A549 (cell line): ENCODE results near the gene ALDH1A1. TPM values are rescaled to one million over a fixed set of nuclear protein-coding genes. Genes with fewer than 3 reads are reported as not detected.

ENCODE experiments used
- ATAC-seq, 2 experiments: fragments of 200-7000 bp in 1 of 2; fragments of >200 bp in 1 of 2; cut with Nextera tagmentation in 1 of 2; cut with Tn5 transposase in 1 of 2; 3 replicates each; pipeline versions ENCODE4 v1.8.0 to v1.9.1; 2018 to 2020; ENCODE audit warnings: mild to moderate bottlenecking in 1 of 2, moderate library complexity in 1 of 2
- CTCF ChIA-PET: fragments of 300-600 bp; sonication (Branson Sonifier 250); formaldehyde crosslinking; extraction: SDS; loops from one replicate; lab custom pipeline; 2021; ENCODE audit warnings: antibody characterized with exemption, inconsistent platforms; lab: Yijun Ruan, JAX
- POLR2A ChIA-PET: fragments of 350-600 bp; formaldehyde crosslinking; extraction: SDS; loops from one replicate; lab custom pipeline; 2021; ENCODE audit warnings: antibody characterized with exemption, inconsistent platforms; lab: Yijun Ruan, JAX
- DNase-seq, 2 experiments: peaks; one replicate each; pipeline versions ENCODE4 v3.0.0 to v3.0.0-alpha.2; 2011 to 2016; ENCODE audit warnings: low read depth in 1 of 2, low spot score in 1 of 2
- FAIRE-seq: peaks from 2 replicates; lab custom pipeline; 2011; peaks lifted over from hg19 to GRCh38; lab: Jason Lieb, UNC
- H3K27ac ChIP-seq, 2 experiments: fragments of >200 bp; sonication (Bioruptor Twin); formaldehyde crosslinking; 3 replicates each; pipeline ENCODE4 v1.5.1; 2016 to 2017
- H3K4me1 ChIP-seq: fragments of >200 bp; sonication (Bioruptor Twin); formaldehyde crosslinking; 3 replicates; pipeline ENCODE4 v1.6.1; 2016
- H3K4me2 ChIP-seq: fragments of >200 bp; sonication (Bioruptor Twin); formaldehyde crosslinking; 3 replicates; pipeline ENCODE4 v1.6.1; 2016
- H3K4me3 ChIP-seq: fragments of >200 bp; sonication (Bioruptor Twin); formaldehyde crosslinking; 3 replicates; pipeline ENCODE4 v1.5.1; 2016
- H3K9me3 ChIP-seq: fragments of >200 bp; sonication (Bioruptor Twin); formaldehyde crosslinking; 3 replicates; pipeline ENCODE4 v1.6.1; 2016
- BCL3 ChIP-seq: fragments of >200 bp; sonication (Bioruptor Twin); formaldehyde crosslinking; IDR thresholded peaks from 3 replicates; pipeline ENCODE4 v1.6.1; 2016
- CBX2 ChIP-seq: fragments of 200-600 bp; sonication (generic); IDR thresholded peaks from 2 replicates; pipeline ENCODE4 v1.6.1; 2016; ENCODE audit warnings: low read depth, mild to moderate bottlenecking, borderline replicate concordance
- CBX8 ChIP-seq: fragments of 200-600 bp; sonication (generic); IDR thresholded peaks from 2 replicates; pipeline ENCODE4 v1.6.1; 2016
- CEBPB ChIP-seq, 2 experiments: fragments of >200 bp in 1 of 2; sonication (Bioruptor Twin) in 1 of 2; formaldehyde crosslinking in 1 of 2; IDR thresholded peaks; 2 replicates each; pipeline ENCODE4 v1.6.1; 2012 to 2016
- CHD2 ChIP-seq: fragments of 150-350 bp; IDR thresholded peaks from 2 replicates; pipeline ENCODE4 v1.6.1; 2014; ENCODE audit warnings: low read length; ENCODE audit not compliant: partially characterized antibody
- CHD4 ChIP-seq: fragments of 200-600 bp; sonication (generic); IDR thresholded peaks from 2 replicates; pipeline ENCODE4 v1.6.1; 2016; ENCODE audit warnings: antibody characterized with exemption, mild to moderate bottlenecking, borderline replicate concordance
- E2F6 ChIP-seq: IDR thresholded peaks from 2 replicates; pipeline ENCODE4 v1.6.1; 2012; ENCODE audit warnings: low read depth, borderline replicate concordance
- EHMT2 ChIP-seq: fragments of 200-600 bp; sonication (generic); IDR thresholded peaks from 2 replicates; pipeline ENCODE4 v1.6.1; 2016; ENCODE audit warnings: antibody characterized with exemption, low read depth, mild to moderate bottlenecking, moderate library complexity
- ELK1 ChIP-seq: fragments of 150-350 bp; IDR thresholded peaks from 2 replicates; pipeline ENCODE4 v1.6.1; 2014; ENCODE audit warnings: low read depth, mild to moderate bottlenecking, low read length
- EP300 ChIP-seq, 2 experiments: fragments of >200 bp; sonication (Bioruptor Twin); formaldehyde crosslinking; IDR thresholded peaks; 2 replicates in 1 of 2; 3 replicates in 1 of 2; pipeline ENCODE4 v1.6.1; 2016 to 2017
- FOSB ChIP-seq: fragments of 250-450 bp; sonication (Bioruptor Pico); IDR thresholded peaks from 2 replicates; pipeline ENCODE4 v1.5.0; 2020; ENCODE audit warnings: mild to moderate bottlenecking, moderate library complexity
- FOSL2 ChIP-seq, 2 experiments: fragments of 450-650 bp in 1 of 2; fragments of >200 bp in 1 of 2; sonication (Bioruptor Twin) in 1 of 2; formaldehyde crosslinking; IDR thresholded peaks; 2 replicates each; pipeline versions ENCODE4 v1.5.0 to v1.6.1; 2016 to 2020; ENCODE audit warnings: mild to moderate bottlenecking in 1 of 2, moderate library complexity in 1 of 2
- FOXS1 ChIP-seq: fragments of 250-450 bp; sonication (Bioruptor Pico); IDR thresholded peaks from 2 replicates; pipeline ENCODE4 v1.5.0; 2020; ENCODE audit warnings: mild to moderate bottlenecking, moderate library complexity
- GATA3 ChIP-seq: IDR thresholded peaks from 2 replicates; pipeline ENCODE4 v1.6.1; 2012; ENCODE audit warnings: borderline replicate concordance
- HMGXB4 ChIP-seq: fragments of 250-450 bp; sonication (Bioruptor Pico); IDR thresholded peaks from 2 replicates; pipeline ENCODE4 v1.5.0; 2021; ENCODE audit warnings: mild to moderate bottlenecking, moderate library complexity, borderline replicate concordance
- JUN ChIP-seq, 2 experiments: fragments of >200 bp; sonication (Bioruptor Twin); formaldehyde crosslinking; IDR thresholded peaks; 2 replicates in 1 of 2; 3 replicates in 1 of 2; pipeline ENCODE4 v1.6.1; 2016 to 2017
- JUNB ChIP-seq: fragments of >200 bp; sonication (Bioruptor Twin); formaldehyde crosslinking; IDR thresholded peaks from 2 replicates; pipeline ENCODE4 v1.6.1; 2016
- KDM5A ChIP-seq: fragments of 200-600 bp; sonication (generic); IDR thresholded peaks from 2 replicates; pipeline ENCODE4 v1.6.1; 2016; ENCODE audit warnings: antibody characterized with exemption, mild to moderate bottlenecking
- MAFK ChIP-seq: fragments of 450-650 bp; IDR thresholded peaks from 2 replicates; pipeline ENCODE4 v1.6.1; 2014; ENCODE audit not compliant: partially characterized antibody
- MAX ChIP-seq: IDR thresholded peaks from 2 replicates; pipeline ENCODE4 v1.6.1; 2012
- NFE2L2 ChIP-seq: fragments of 150-350 bp; conservative IDR thresholded peaks from 2 replicates; pipeline ENCODE4 v1.6.1; 2014; ENCODE audit warnings: low read length
- NPAS2 ChIP-seq: fragments of 250-450 bp; sonication (Bioruptor Pico); IDR thresholded peaks from 2 replicates; pipeline ENCODE4 v1.8.0; 2022; ENCODE audit warnings: mild to moderate bottlenecking, moderate library complexity, borderline replicate concordance
- PHF8 ChIP-seq: fragments of 200-600 bp; sonication (generic); IDR thresholded peaks from 2 replicates; pipeline ENCODE4 v1.6.1; 2016; ENCODE audit warnings: low read depth, mild to moderate bottlenecking, antibody characterized with exemption, moderate library complexity, borderline replicate concordance
- POLR2A ChIP-seq: IDR thresholded peaks from 2 replicates; pipeline ENCODE4 v1.6.1; 2012; ENCODE audit warnings: mild to moderate bottlenecking, low read length
- POLR2AphosphoS2 ChIP-seq: conservative IDR thresholded peaks from 2 replicates; pipeline ENCODE4 v1.6.1; 2012; ENCODE audit warnings: low read length, improper control_type of control experiment, inconsistent platforms
- RARB ChIP-seq: fragments of 250-450 bp; sonication (Bioruptor Pico); IDR thresholded peaks from 2 replicates; pipeline ENCODE4 v1.8.0; 2021; ENCODE audit warnings: mild to moderate bottlenecking, moderate library complexity
- RCOR1 ChIP-seq: fragments of 150-350 bp; IDR thresholded peaks from 2 replicates; pipeline ENCODE4 v1.6.1; 2014; ENCODE audit warnings: antibody characterized with exemption, low read length, low read depth
- SMC3 ChIP-seq: fragments of >200 bp; sonication (Bioruptor Twin); formaldehyde crosslinking; IDR thresholded peaks from 3 replicates; pipeline ENCODE4 v1.6.1; 2018; ENCODE audit warnings: inconsistent platforms
- TFCP2L1 ChIP-seq: fragments of 250-450 bp; sonication (Bioruptor Pico); IDR thresholded peaks from 2 replicates; pipeline ENCODE4 v1.5.0; 2021; ENCODE audit warnings: mild to moderate bottlenecking
- TP53 ChIP-seq: fragments of 250-450 bp; sonication (Bioruptor Pico); IDR thresholded peaks from 2 replicates; pipeline ENCODE4 v1.5.0; 2021; ENCODE audit warnings: mild to moderate bottlenecking, moderate library complexity
- USF2 ChIP-seq: fragments of 450-650 bp; IDR thresholded peaks from 2 replicates; pipeline ENCODE4 v1.6.1; 2014; ENCODE audit warnings: antibody characterized with exemption
- ZC3H11A ChIP-seq: fragments of 450-650 bp; IDR thresholded peaks from 2 replicates; pipeline ENCODE4 v1.6.1; 2014; ENCODE audit warnings: antibody characterized with exemption, mild to moderate bottlenecking
- WGBS: methylation state at CpG from one replicate; pipeline ENCODE4 v1.1.6; 2017; ENCODE audit errors: missing lambda C conversion rate; 5-methylcytosine and 5-hydroxymethylcytosine counted together
- polyA plus RNA-seq, 4 experiments: library from polyadenylated mRNA; depleted of rRNA in 3 of 4; stranded (reverse); fragments of >200 nt; fragmentation: RNase III in 1 of 4; extraction: RNeasy Plus Mini Kit Qiagen cat#74134 plus additional on column Dnase treatment in 1 of 4; gene quantifications; 2 replicates in 3 of 4; 3 replicates in 1 of 4; pipeline ENCODE4 v1.2.3, GENCODE V29; 2011 to 2017

Gene ALDH1A1
- polyA plus RNA-seq, 2 of the 4 experiments (the other 2 are of a cell fraction): 8,617 to 9,987 TPM

GRCh38 chr9:72942451-72942850, 10.4 kb downstream of the ALDH1A1 start:
- ChIA-PET POLR2A (interaction anchor here (0.9 to 3.4 kb wide), 6 partner anchors 8 to 52 kb away, joined by 3 to 28 read pairs (median 4); no protein-coding TSS in a partner anchor), CTCF (interaction anchor here (0.6 to 7.8 kb wide), 5 partner anchors 8 to 80 kb away, joined by 4 to 52 read pairs (median 7); no protein-coding TSS in a partner anchor)
- peak overlapping the region; percentile 88 to 90 for H3K27ac ChIP-seq
- peak overlapping the region; percentile 94 for H3K4me2 ChIP-seq
- WGBS: 2% methylated on average over 2 of the region's 2 CpGs
- H3K4me1 ChIP-seq: peaks cover 44% of the 10 kb centered on the region; the same call in 2 of the 3 replicates
- no peaks in the 10 kb centered on the region for H3K9me3 ChIP-seq
- H3K4me3 ChIP-seq: peak overlapping the region; percentile 67
- ATAC-seq (peak in 1 of 2 experiments; percentile 1; a peak in 3 of 6 replicates), FAIRE-seq (peak; percentile 96), DNase-seq (peak in 1 of 2 experiments; percentile 41)
- TF ChIP-seq POLR2AphosphoS2: peak; percentile 77; the same call in 1 of the 2 replicates
- peak; percentile 44; the same call in 1 of the 2 replicates for TF ChIP-seq MAX
- no peak; a peak in 2 of 5 replicates for TF ChIP-seq JUN (IDR thresholded peaks at IDR 0.05)
- no peak for TF ChIP-seq NPAS2 (CRISPR knock-in tag)
- no peak for TF ChIP-seq PHF8
- no peak for TF ChIP-seq CBX8
- TF ChIP-seq FOXS1 (CRISPR knock-in tag): no peak
- TF ChIP-seq FOSL2 (IDR thresholded peaks at IDR 0.05): no peak
- TF ChIP-seq FOSL2 (CRISPR knock-in tag; IDR thresholded peaks at IDR 0.05): no peak
- no peak for TF ChIP-seq GATA3
- TF ChIP-seq SMC3: no peak
- no peak for TF ChIP-seq CHD4
- TF ChIP-seq CHD2: no peak
- no peak for TF ChIP-seq E2F6
- TF ChIP-seq BCL3: no peak
- 0 out of 2 replicates have a peak, but pooled peaks have one; percentile 42 for TF ChIP-seq TP53 (CRISPR knock-in tag)
- TF ChIP-seq ZC3H11A: no peak
- TF ChIP-seq CBX2: no peak
- no peak for TF ChIP-seq USF2
- no peak; the same call in 1 of the 2 replicates for TF ChIP-seq FOSB
- no peak for TF ChIP-seq CEBPB (IDR thresholded peaks at IDR 0.05)
- TF ChIP-seq EP300 (IDR thresholded peaks at IDR 0.05): no peak
- TF ChIP-seq MAFK: peak; percentile 78
- no peak for TF ChIP-seq POLR2A
- no peak for TF ChIP-seq RCOR1
- no peak for TF ChIP-seq ELK1
- TF ChIP-seq KDM5A: no peak
- TF ChIP-seq NFE2L2: no peak
- no peak for TF ChIP-seq JUNB
- peak; percentile 47; the same call in 1 of the 2 replicates for TF ChIP-seq TFCP2L1
- peak; percentile 73; the same call in 1 of the 2 replicates for TF ChIP-seq RARB (CRISPR knock-in tag)
- TF ChIP-seq HMGXB4: no peak
- TF ChIP-seq EHMT2: no peak
